NB4 (cell line): ENCODE data around the gene TMCC1.
A peak's percentile ranks its signal among the peaks of the same experiment; 100 is the strongest.

ENCODE experiments used
- DNase-seq: peaks from one replicate; pipeline ENCODE4 v3.0.0; 2010; ENCODE audit warnings: low read depth
- H3K4me3 ChIP-seq: one replicate; pipeline ENCODE4 v1.5.1; 2011; ENCODE audit warnings: mild to moderate bottlenecking, low read depth, low read length, moderate library complexity
- CTCF ChIP-seq: IDR thresholded peaks from one replicate; pipeline ENCODE4 v1.5.1; 2012; ENCODE audit warnings: low read depth, low read length
- MAX ChIP-seq: IDR thresholded peaks from 2 replicates; pipeline ENCODE4 v1.6.1; 2011; ENCODE audit warnings: low read depth, low read length
- MYC ChIP-seq: IDR thresholded peaks from 2 replicates; pipeline ENCODE4 v1.6.1; 2011; ENCODE audit warnings: low read depth, low read length
- POLR2A ChIP-seq: IDR thresholded peaks from 2 replicates; pipeline ENCODE4 v1.6.1; 2011; ENCODE audit warnings: mild to moderate bottlenecking; ENCODE audit not compliant: insufficient read length; ENCODE audit errors: extremely low read depth

TMCC1 gene

GRCh38 chr3:129695230-129695629 lies 198.3 kb downstream of the TMCC1 start:
- DNase-seq: no peak
- no peak overlapping the region for H3K4me3 ChIP-seq
- TF ChIP-seq POLR2A: no peak
- TF ChIP-seq MAX: no peak
- no peak for TF ChIP-seq MYC
- TF ChIP-seq CTCF: no peak

GRCh38 chr3:129694228-129694627 lies 199.3 kb downstream of the TMCC1 start:
- H3K4me3 ChIP-seq: no peak overlapping the region
- no peak for DNase-seq
- TF ChIP-seq POLR2A (no peak), MAX (no peak), MYC (no peak), CTCF (no peak)

- TF ChIP-seq POLR2A (no peak), MYC (no peak), CTCF (no peak), MAX (no peak)
- no peak for DNase-seq
- H3K4me3 ChIP-seq: no peak overlapping the region
Observed at GRCh38 chr3:129692743-129693142, 200.8 kb downstream of the TMCC1 start.

- no peak overlapping the region for H3K4me3 ChIP-seq
- no peak for TF ChIP-seq CTCF
- TF ChIP-seq MYC: no peak
- no peak for TF ChIP-seq MAX
- TF ChIP-seq POLR2A: no peak
- DNase-seq: no peak
Observed at GRCh38 chr3:129690963-129691362, 202.5 kb downstream of the TMCC1 start.

GRCh38 chr3:129690406-129690805 lies 203.1 kb downstream of the TMCC1 start:
- TF ChIP-seq POLR2A (no peak), MYC (no peak), MAX (peak; percentile 97)
- H3K4me3 ChIP-seq: no peak overlapping the region
- DNase-seq: peak; percentile 78

- TF ChIP-seq MYC (no peak), MAX (no peak), POLR2A (no peak), CTCF (no peak)
- H3K4me3 ChIP-seq: no peak overlapping the region
- DNase-seq: no peak
Observed at GRCh38 chr3:129689036-129689435, 204.5 kb downstream of the TMCC1 start.
